Stimulated activated naive CD8-positive, alpha-beta T cell treated with anti-CD3 and anti-CD28 coated beads, Interleukin-15, amount 100 ng/mL, for 72 hours (primary cell): Measurements from ENCODE around the gene SHISA5.
"Not testable (repeated sequence)": the region's sequence is repeated elsewhere in the genome, so short reads cannot be mapped to it uniquely, and the experiment has no call there.

Source experiments
- ATAC-seq: fragments of 150-1000 bp; cut with Tn5 transposase; 2 replicates; pipeline ENCODE4 v1.10.0; 2021; ENCODE audit warnings: mild to moderate bottlenecking, moderate library complexity
- DNase-seq, 2 donors: peaks; one replicate each; pipeline ENCODE4 v3.0.0; 2021 to 2022
- H3K27ac Mint-ChIP-seq, 2 donors: one replicate each; pipeline ENCODE4 v1.8.0; 2022; ENCODE audit warnings: mild to moderate bottlenecking in 2 of 2, mixed read lengths in 2 of 2, moderate library complexity in 2 of 2
- H3K27me3 Mint-ChIP-seq: one replicate; pipeline ENCODE4 v1.8.0; 2022; ENCODE audit warnings: mixed read lengths
- H3K4me1 Mint-ChIP-seq: one replicate; pipeline ENCODE4 v1.8.0; 2022; ENCODE audit warnings: mild to moderate bottlenecking, mixed read lengths
- H3K4me3 Mint-ChIP-seq, 2 donors: one replicate each; pipeline ENCODE4 v1.8.0; 2022; ENCODE audit warnings: mild to moderate bottlenecking in 2 of 2, mixed read lengths in 2 of 2, moderate library complexity in 1 of 2
- H3K9me3 Mint-ChIP-seq, 2 donors: one replicate each; pipeline ENCODE4 v1.8.0; 2022; ENCODE audit warnings: mixed read lengths in 2 of 2

Gene SHISA5

GRCh38 chr3:48474031-48474430 lies 29.9 kb downstream of the SHISA5 start:
- not testable (repeated sequence) for H3K9me3 Mint-ChIP-seq, H3K4me3 Mint-ChIP-seq, DNase-seq, H3K27ac Mint-ChIP-seq, ATAC-seq, H3K27me3 Mint-ChIP-seq
- peaks cover 67% of the 10 kb centered on the region for H3K4me1 Mint-ChIP-seq

- Mint-ChIP-seq H3K4me1 (peaks cover 67% of the 10 kb centered on the region), H3K27me3 (no peaks in the 10 kb centered on the region), H3K9me3 (no peaks in the 10 kb centered on the region), H3K27ac (peak overlapping the region; percentile 97 to 99), H3K4me3 (peak overlapping the region; percentile 74 to 91)
- ATAC-seq (no peak), DNase-seq (no peak)
Observed at GRCh38 chr3:48473617-48473952, 30.4 kb downstream of the SHISA5 start.

- no peaks in the 10 kb centered on the region for H3K9me3 Mint-ChIP-seq
- peaks cover 67% of the 10 kb centered on the region for H3K4me1 Mint-ChIP-seq
- H3K27ac Mint-ChIP-seq: peak overlapping the region; percentile 97 to 99
- H3K27me3 Mint-ChIP-seq: no peaks in the 10 kb centered on the region
- ATAC-seq: peak; percentile 93
- DNase-seq: peak; percentile 93 to 98
- peak overlapping the region; percentile 74 to 91 for H3K4me3 Mint-ChIP-seq
Observed at GRCh38 chr3:48472923-48473616, 30.9 kb downstream of the SHISA5 start.

GRCh38 chr3:48472673-48472922 lies 31.4 kb downstream of the SHISA5 start:
- peak overlapping the region; percentile 74 to 91 for H3K4me3 Mint-ChIP-seq
- no peaks in the 10 kb centered on the region for H3K9me3 Mint-ChIP-seq
- peak overlapping the region; percentile 97 to 99 for H3K27ac Mint-ChIP-seq
- ATAC-seq (no peak), DNase-seq (no peak)
- H3K27me3 Mint-ChIP-seq: no peaks in the 10 kb centered on the region
- peaks cover 67% of the 10 kb centered on the region for H3K4me1 Mint-ChIP-seq

GRCh38 chr3:48470286-48470685 lies 33.7 kb downstream of the SHISA5 start:
- peaks cover 80% of the 10 kb centered on the region for H3K4me1 Mint-ChIP-seq
- H3K27me3 Mint-ChIP-seq: no peaks in the 10 kb centered on the region
- H3K9me3 Mint-ChIP-seq: no peaks in the 10 kb centered on the region
- H3K27ac Mint-ChIP-seq: peak overlapping the region; percentile 71 to 82
- ATAC-seq: no peak
- DNase-seq: no peak
- H3K4me3 Mint-ChIP-seq: peak overlapping the region; percentile 52 to 62

- Mint-ChIP-seq H3K4me3 (peak overlapping the region; percentile 52 to 99), H3K27me3 (no peaks in the 10 kb centered on the region), H3K27ac (peak overlapping the region; percentile 71 to 84), H3K9me3 (no peaks in the 10 kb centered on the region), H3K4me1 (peaks cover 73% of the 10 kb centered on the region)
- DNase-seq (no peak), ATAC-seq (no peak)
Observed at GRCh38 chr3:48469046-48469915, 34.7 kb downstream of the SHISA5 start.

- H3K4me3 Mint-ChIP-seq: peak overlapping the region; percentile 97 to 99
- no peaks in the 10 kb centered on the region for H3K27me3 Mint-ChIP-seq
- no peaks in the 10 kb centered on the region for H3K9me3 Mint-ChIP-seq
- no peak for DNase-seq
- peaks cover 68% of the 10 kb centered on the region for H3K4me1 Mint-ChIP-seq
- peak overlapping the region; percentile 9 to 94 for H3K27ac Mint-ChIP-seq
- ATAC-seq: no peak
Observed at GRCh38 chr3:48468329-48468731, 35.6 kb downstream of the SHISA5 start.

GRCh38 chr3:48467473-48468267 lies 36.3 kb downstream of the SHISA5 start:
- Mint-ChIP-seq H3K27me3 (no peaks in the 10 kb centered on the region), H3K27ac (peak overlapping the region; percentile 90 to 94), H3K4me3 (peak overlapping the region; percentile 97 to 99), H3K4me1 (peaks cover 61% of the 10 kb centered on the region), H3K9me3 (no peaks in the 10 kb centered on the region)
- DNase-seq (no peak), ATAC-seq (no peak)

- Mint-ChIP-seq H3K27ac (peak overlapping the region; percentile 90 to 94), H3K27me3 (no peaks in the 10 kb centered on the region), H3K9me3 (no peaks in the 10 kb centered on the region), H3K4me1 (peaks cover 59% of the 10 kb centered on the region), H3K4me3 (peak overlapping the region; percentile 97 to 99)
- DNase-seq (no peak), ATAC-seq (peak; percentile 10)
Observed at GRCh38 chr3:48467110-48467454, 36.9 kb downstream of the SHISA5 start.

- no peaks in the 10 kb centered on the region for H3K27me3 Mint-ChIP-seq
- peak overlapping the region; percentile 90 to 94 for H3K27ac Mint-ChIP-seq
- peak overlapping the region; percentile 97 to 99 for H3K4me3 Mint-ChIP-seq
- peaks cover 59% of the 10 kb centered on the region for H3K4me1 Mint-ChIP-seq
- no peaks in the 10 kb centered on the region for H3K9me3 Mint-ChIP-seq
- peak; percentile 61 for ATAC-seq
- peak in 1 of 2 donors; percentile 47 for DNase-seq
Observed at GRCh38 chr3:48466386-48467109, 37.4 kb downstream of the SHISA5 start.

GRCh38 chr3:48465531-48466378 lies 38.2 kb downstream of the SHISA5 start:
- ATAC-seq: peak; percentile 95
- H3K27me3 Mint-ChIP-seq: no peaks in the 10 kb centered on the region
- peak; percentile 77 to 88 for DNase-seq
- no peaks in the 10 kb centered on the region for H3K9me3 Mint-ChIP-seq
- H3K4me1 Mint-ChIP-seq: peaks cover 56% of the 10 kb centered on the region
- peak overlapping the region; percentile 90 to 94 for H3K27ac Mint-ChIP-seq
- H3K4me3 Mint-ChIP-seq: peak overlapping the region; percentile 97 to 99

GRCh38 chr3:48465237-48465530 lies 38.8 kb downstream of the SHISA5 start:
- Mint-ChIP-seq H3K27ac (peak overlapping the region; percentile 90 to 94), H3K27me3 (no peaks in the 10 kb centered on the region), H3K4me3 (peak overlapping the region; percentile 97 to 99), H3K9me3 (no peaks in the 10 kb centered on the region), H3K4me1 (peaks cover 56% of the 10 kb centered on the region)
- DNase-seq: no peak
- no peak for ATAC-seq

- DNase-seq (no peak), ATAC-seq (no peak)
- Mint-ChIP-seq H3K9me3 (no peaks in the 10 kb centered on the region), H3K27me3 (no peaks in the 10 kb centered on the region), H3K4me1 (peaks cover 52% of the 10 kb centered on the region), H3K4me3 (no peak overlapping the region), H3K27ac (no peak overlapping the region)
Observed at GRCh38 chr3:48464713-48465221, 39.2 kb downstream of the SHISA5 start.

GRCh38 chr3:48463703-48464102 lies 40.3 kb downstream of the SHISA5 start:
- Mint-ChIP-seq H3K27me3 (no peaks in the 10 kb centered on the region), H3K4me3 (no peak overlapping the region), H3K9me3 (no peaks in the 10 kb centered on the region), H3K27ac (no peak overlapping the region), H3K4me1 (peaks cover 42% of the 10 kb centered on the region)
- no peak for DNase-seq
- no peak for ATAC-seq
